CD14-positive monocyte (primary cell): Measurements from ENCODE around the gene ANKRD28. TPM values are rescaled to one million over a fixed set of nuclear protein-coding genes. Genes with fewer than 3 reads are reported as not detected.
"Not testable (repeated sequence)": the region's sequence is repeated elsewhere in the genome, so short reads cannot be mapped to it uniquely, and the experiment has no call there.

Experiments used
- DNase-seq, 3 donors: peaks; one replicate each; pipeline ENCODE4 v3.0.0-alpha.2; 2011 to 2022
- H2AFZ ChIP-seq: 2 replicates; pipeline ENCODE4 v1.6.0; 2012; ENCODE audit warnings: mild to moderate bottlenecking, low read depth, low read length, inconsistent platforms; ENCODE audit not compliant: insufficient read depth, poor library complexity, severe bottlenecking
- H3K27ac ChIP-seq, 2 donors: 1 replicate in 1 of 2; 2 replicates in 1 of 2; pipeline ENCODE4 v1.5.1; 2012 to 2013; ENCODE audit warnings: low read length in 2 of 2, control low read depth in 1 of 2, inconsistent platforms in 1 of 2, low read depth in 1 of 2, mild to moderate bottlenecking in 1 of 2
- H3K27me3 ChIP-seq, 2 donors: one replicate each; pipeline versions ENCODE4 v1.6.0 to v1.6.1; 2011 to 2013; ENCODE audit warnings: low read length in 2 of 2; ENCODE audit not compliant: control insufficient read depth in 2 of 2, insufficient read depth in 2 of 2
- H3K36me3 ChIP-seq, 2 donors: replicated peaks in 1 of 2; 1 replicate in 1 of 2; 2 replicates in 1 of 2; pipeline versions ENCODE4 v1.5.1 to v1.6.1; 2012 to 2013; ENCODE audit warnings: low read length in 2 of 2, control low read depth in 1 of 2, inconsistent platforms in 1 of 2, mild to moderate bottlenecking in 1 of 2; ENCODE audit not compliant: insufficient read depth in 2 of 2, control insufficient read depth in 1 of 2
- H3K4me1 ChIP-seq, 2 donors: 1 replicate in 1 of 2; 2 replicates in 1 of 2; pipeline versions ENCODE4 v1.5.1 to v1.6.1; 2012 to 2013; ENCODE audit warnings: low read length in 2 of 2, control low read depth in 1 of 2, inconsistent platforms in 1 of 2, mild to moderate bottlenecking in 1 of 2, moderate library complexity in 1 of 2; ENCODE audit not compliant: insufficient read depth in 2 of 2, control insufficient read depth in 1 of 2
- H3K4me2 ChIP-seq: replicated peaks from 2 replicates; pipeline ENCODE3; 2012; ENCODE audit warnings: low read length, moderate library complexity, mild to moderate bottlenecking; ENCODE audit not compliant: poor library complexity, severe bottlenecking; ENCODE audit errors: extremely low read depth
- H3K4me3 ChIP-seq, 3 experiments: fragments of 200-600 bp in 1 of 3; sonication (generic) in 1 of 3; replicated peaks in 1 of 3; 1 replicate in 2 of 3; 2 replicates in 1 of 3; pipeline ENCODE4 v1.5.1; 2011 to 2013; ENCODE audit warnings: low read length in 3 of 3, mild to moderate bottlenecking in 3 of 3, control low read depth in 2 of 3, low read depth in 2 of 3, inconsistent platforms in 1 of 3, moderate library complexity in 1 of 3
- H3K79me2 ChIP-seq: 2 replicates; pipeline ENCODE4 v1.6.0; 2012; ENCODE audit warnings: mild to moderate bottlenecking, control low read depth, inconsistent platforms, low read length, moderate library complexity; ENCODE audit not compliant: insufficient read depth
- H3K9ac ChIP-seq: 2 replicates; pipeline ENCODE4 v1.6.0; 2017; ENCODE audit warnings: low read length, mild to moderate bottlenecking; ENCODE audit not compliant: insufficient read depth, poor library complexity, severe bottlenecking
- H3K9me3 ChIP-seq, 2 donors: replicated peaks in 1 of 2; 1 replicate in 1 of 2; 2 replicates in 1 of 2; pipeline versions ENCODE4 v1.5.1 to v1.6.1; 2012 to 2013; ENCODE audit warnings: low read length in 2 of 2, control low read depth in 1 of 2; ENCODE audit not compliant: control insufficient read depth in 1 of 2, insufficient read depth in 1 of 2
- H4K20me1 ChIP-seq: 2 replicates; pipeline ENCODE4 v1.6.0; 2012; ENCODE audit warnings: mild to moderate bottlenecking, low read length, control low read depth, moderate library complexity; ENCODE audit not compliant: insufficient read depth
- H3K27ac Mint-ChIP-seq, 7 donors: one replicate each; pipeline ENCODE4 v1.8.0; 2020; ENCODE audit warnings: mild to moderate bottlenecking in 7 of 7, mixed read lengths in 7 of 7, moderate library complexity in 6 of 7, inconsistent platforms in 2 of 7
- H3K27me3 Mint-ChIP-seq, 3 donors: one replicate each; pipeline ENCODE4 v1.8.0; 2021 to 2022; ENCODE audit warnings: low read depth in 3 of 3, mild to moderate bottlenecking in 3 of 3, mixed read lengths in 3 of 3, moderate library complexity in 3 of 3, inconsistent platforms in 1 of 3
- H3K36me3 Mint-ChIP-seq, 2 donors: one replicate each; pipeline ENCODE4 v1.8.0; 2020; ENCODE audit warnings: mixed read lengths in 2 of 2, inconsistent platforms in 1 of 2, mild to moderate bottlenecking in 1 of 2
- H3K4me1 Mint-ChIP-seq: one replicate; pipeline ENCODE4 v1.8.0; 2020; ENCODE audit warnings: mild to moderate bottlenecking, mixed read lengths
- H3K4me3 Mint-ChIP-seq, 2 donors: one replicate each; pipeline ENCODE4 v1.8.0; 2020; ENCODE audit warnings: mild to moderate bottlenecking in 2 of 2, mixed read lengths in 2 of 2, moderate library complexity in 1 of 2
- H3K9me3 Mint-ChIP-seq, 7 donors: one replicate each; pipeline ENCODE4 v1.8.0; 2020 to 2022; ENCODE audit warnings: mixed read lengths in 7 of 7, mild to moderate bottlenecking in 6 of 7, moderate library complexity in 6 of 7, inconsistent platforms in 2 of 7
- WGBS: methylation state at CpG from one replicate; pipeline ENCODE4 v1.1.5; 2013; ENCODE audit warnings: missing lambda C conversion rate; ENCODE audit not compliant: insufficient coverage; 5-methylcytosine and 5-hydroxymethylcytosine counted together
- intact Hi-C, 2 donors: fragments of 100-400 bp; cut with micrococcal nuclease; formaldehyde crosslinking; loops; one replicate each; pipeline versions ENCODE4 v1.15.0 to v1.15.1; 2023
- polyA plus RNA-seq, 3 donors: library from polyadenylated mRNA; depleted of rRNA in 1 of 3; unstranded in 2 of 3; stranded (reverse) in 1 of 3; fragments of 300-500 nt in 2 of 3; fragments of >200 nt in 1 of 3; fragmentation: Illumina TruSeq in 2 of 3; gene quantifications; 1 replicate in 2 of 3; 2 replicates in 1 of 3; pipeline ENCODE4 v1.2.3, GENCODE V29; 2012 to 2021
- TF ChIP-seq, protein P1 (sequence below): fragments of 200-600 bp; IDR thresholded peaks from one replicate; pipeline ENCODE4 v1.8.0; 2022; ENCODE audit warnings: antibody characterized with exemption, mild to moderate bottlenecking

ANKRD28 gene
- polyA plus RNA-seq, 3 donors, result 5.9 to 11.5 (median 7.9) TPM

DNA sequence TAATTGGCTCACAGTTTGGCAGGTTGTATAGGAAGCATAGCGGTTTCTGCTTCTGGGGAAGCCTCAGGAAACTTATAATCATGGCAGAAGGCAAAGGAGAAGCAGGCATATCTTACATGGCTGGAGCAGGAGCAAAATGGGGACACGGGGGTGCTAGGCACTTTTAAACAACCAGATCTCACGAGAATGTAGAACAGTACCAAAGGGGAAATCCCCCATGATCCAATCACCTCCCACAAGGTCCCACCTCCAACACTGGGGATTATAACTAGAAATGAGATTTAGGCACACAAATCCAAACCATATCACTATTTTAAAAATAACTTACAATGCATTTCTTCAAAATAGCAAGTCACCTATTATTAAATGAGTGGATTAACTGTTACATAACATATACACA lies 47.1 kb upstream of the ANKRD28 start:
- H3K4me2 ChIP-seq, result no peak overlapping the region
- Mint-ChIP-seq H3K27ac (no peak overlapping the region), H3K4me3 (no peak overlapping the region), H3K9me3 (peaks cover 3 to 18% (median 15%) of the 10 kb centered on the region in 7 donors), H3K27me3 (peaks cover 0 to 4% (median 0%) of the 10 kb centered on the region in 3 donors), H3K4me1 (no peaks in the 10 kb centered on the region), H3K36me3 (no peaks in the 10 kb centered on the region)
- H3K27ac ChIP-seq, result no peak overlapping the region
- TF ChIP-seq, protein P1, sequence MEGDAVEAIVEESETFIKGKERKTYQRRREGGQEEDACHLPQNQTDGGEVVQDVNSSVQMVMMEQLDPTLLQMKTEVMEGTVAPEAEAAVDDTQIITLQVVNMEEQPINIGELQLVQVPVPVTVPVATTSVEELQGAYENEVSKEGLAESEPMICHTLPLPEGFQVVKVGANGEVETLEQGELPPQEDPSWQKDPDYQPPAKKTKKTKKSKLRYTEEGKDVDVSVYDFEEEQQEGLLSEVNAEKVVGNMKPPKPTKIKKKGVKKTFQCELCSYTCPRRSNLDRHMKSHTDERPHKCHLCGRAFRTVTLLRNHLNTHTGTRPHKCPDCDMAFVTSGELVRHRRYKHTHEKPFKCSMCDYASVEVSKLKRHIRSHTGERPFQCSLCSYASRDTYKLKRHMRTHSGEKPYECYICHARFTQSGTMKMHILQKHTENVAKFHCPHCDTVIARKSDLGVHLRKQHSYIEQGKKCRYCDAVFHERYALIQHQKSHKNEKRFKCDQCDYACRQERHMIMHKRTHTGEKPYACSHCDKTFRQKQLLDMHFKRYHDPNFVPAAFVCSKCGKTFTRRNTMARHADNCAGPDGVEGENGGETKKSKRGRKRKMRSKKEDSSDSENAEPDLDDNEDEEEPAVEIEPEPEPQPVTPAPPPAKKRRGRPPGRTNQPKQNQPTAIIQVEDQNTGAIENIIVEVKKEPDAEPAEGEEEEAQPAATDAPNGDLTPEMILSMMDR, result no peak
- H3K4me3 ChIP-seq, result no peak overlapping the region
- H3K27me3 ChIP-seq, result no peaks in the 10 kb centered on the region
- 100% methylated on average over 1 of the region's 3 CpGs for WGBS
- no peak for DNase-seq
- no peaks in the 10 kb centered on the region for H3K79me2 ChIP-seq
- H3K4me1 ChIP-seq, result no peaks in the 10 kb centered on the region
- H2AFZ ChIP-seq, result no peak overlapping the region
- H3K9me3 ChIP-seq, result peaks cover 0 to 4% of the 10 kb centered on the region in 2 donors
- no peaks in the 10 kb centered on the region for H4K20me1 ChIP-seq
- H3K9ac ChIP-seq, result no peak overlapping the region
- intact Hi-C loops, result no loop called here
- no peaks in the 10 kb centered on the region for H3K36me3 ChIP-seq

DNA sequence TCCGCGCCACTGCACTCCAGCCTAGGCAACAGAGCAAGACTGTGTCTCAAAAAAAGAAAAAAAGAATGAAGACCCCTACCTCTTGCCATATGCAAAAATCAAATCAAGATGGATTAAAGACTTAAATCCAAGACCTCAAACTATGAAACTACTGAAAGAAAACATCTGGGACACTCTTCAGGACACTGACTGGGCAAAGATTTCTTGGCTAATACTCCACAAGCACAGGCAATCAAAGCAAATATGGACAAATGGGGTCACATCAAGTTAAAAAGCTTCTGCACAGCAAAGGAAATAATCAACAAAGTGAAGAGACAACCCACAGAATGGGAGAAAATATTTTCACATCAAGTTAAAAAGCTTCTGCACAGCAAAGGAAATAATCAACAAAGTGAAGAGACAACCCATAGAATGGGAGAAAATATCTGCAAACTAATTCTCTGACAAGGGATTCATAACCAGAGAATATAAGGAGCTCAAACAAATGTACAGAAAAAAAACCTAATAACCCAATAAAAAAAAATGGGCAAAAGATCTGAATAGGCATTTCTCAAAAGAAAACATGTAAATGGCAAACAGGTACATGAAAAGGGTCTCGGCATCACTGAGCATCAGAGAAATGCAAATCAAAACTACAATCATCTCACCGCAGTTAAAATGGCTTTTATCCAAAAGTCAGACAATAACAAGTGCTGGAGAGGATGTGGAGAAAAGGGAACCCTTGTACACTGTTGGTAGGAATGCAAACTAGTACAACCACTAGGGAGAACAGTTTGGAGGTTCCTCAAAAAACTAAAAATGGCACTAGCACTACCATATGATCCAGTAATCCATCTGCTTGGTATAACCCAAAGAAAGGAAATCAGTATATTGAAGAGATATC lies 43.6 kb upstream of the ANKRD28 start:
- H4K20me1 ChIP-seq, H3K27me3 Mint-ChIP-seq, H3K4me2 ChIP-seq, H3K4me3 ChIP-seq, H3K27ac ChIP-seq, DNase-seq, H3K4me1 ChIP-seq, H3K27me3 ChIP-seq, H2AFZ ChIP-seq, H3K79me2 ChIP-seq, H3K9ac ChIP-seq, H3K36me3 ChIP-seq, intact Hi-C loops, H3K4me1 Mint-ChIP-seq, H3K27ac Mint-ChIP-seq, H3K4me3 Mint-ChIP-seq, H3K9me3 ChIP-seq, H3K36me3 Mint-ChIP-seq: not testable (repeated sequence)
- 100% methylated on average over 2 of the region's 4 CpGs for WGBS
- peaks cover 11 to 39% (median 24%) of the 10 kb centered on the region in 7 donors for H3K9me3 Mint-ChIP-seq
